Activated CD4-positive, CD25-positive, alpha-beta regulatory T cell treated with anti-CD3 and anti-CD28 coated beads, Interleukin-2, amount 50 U/mL, for 16 hours (primary cell): ENCODE data around the gene HSPA2.
"Not testable (repeated sequence)": the region's sequence is repeated elsewhere in the genome, so short reads cannot be mapped to it uniquely, and the experiment has no call there.

ENCODE experiments used
- DNase-seq: peaks from one replicate; pipeline ENCODE4 v3.0.0-alpha.2; 2020; ENCODE audit warnings: low read depth, low spot score

HSPA2 gene

DNA sequence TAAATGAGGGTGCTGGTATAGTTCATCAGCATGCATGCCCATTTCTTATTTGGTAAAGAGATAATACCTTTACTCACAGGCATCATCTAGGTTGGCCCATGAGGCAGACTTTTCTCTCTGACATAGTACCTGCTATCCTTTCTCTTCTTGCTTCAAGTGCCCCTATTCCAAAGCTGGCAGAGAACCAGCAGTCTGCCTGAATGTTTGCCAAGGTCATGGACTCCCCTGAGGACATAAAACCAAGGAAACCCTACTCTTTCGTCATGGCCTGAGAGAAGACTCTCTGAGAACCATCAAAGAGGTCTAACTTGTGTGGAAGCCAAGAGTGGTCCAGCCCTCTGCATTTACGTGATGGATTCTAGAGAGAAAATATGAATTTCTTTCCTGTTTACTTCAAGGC is 21.1 kb downstream of the HSPA2 start:
- no peak for DNase-seq

DNA sequence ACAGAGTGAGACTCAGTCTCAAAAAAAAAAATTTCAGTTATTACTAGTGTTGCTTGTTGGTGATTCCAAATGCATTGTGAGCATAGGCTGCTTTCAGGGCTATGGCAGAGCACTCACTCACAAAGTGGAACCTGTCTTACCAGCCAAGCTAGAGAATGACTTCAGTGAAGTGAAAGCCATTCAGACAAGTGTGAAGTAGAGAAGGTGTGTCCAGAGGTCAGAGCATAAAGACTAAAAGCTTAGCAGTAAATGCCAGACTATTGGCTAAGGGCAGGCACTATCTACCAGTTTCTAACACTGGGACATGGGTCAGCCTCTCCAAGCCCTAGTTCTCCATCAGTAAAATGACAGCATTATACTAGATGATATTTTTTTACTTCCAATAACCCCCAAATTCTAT is 21.9 kb downstream of the HSPA2 start:
- no peak for DNase-seq

DNA sequence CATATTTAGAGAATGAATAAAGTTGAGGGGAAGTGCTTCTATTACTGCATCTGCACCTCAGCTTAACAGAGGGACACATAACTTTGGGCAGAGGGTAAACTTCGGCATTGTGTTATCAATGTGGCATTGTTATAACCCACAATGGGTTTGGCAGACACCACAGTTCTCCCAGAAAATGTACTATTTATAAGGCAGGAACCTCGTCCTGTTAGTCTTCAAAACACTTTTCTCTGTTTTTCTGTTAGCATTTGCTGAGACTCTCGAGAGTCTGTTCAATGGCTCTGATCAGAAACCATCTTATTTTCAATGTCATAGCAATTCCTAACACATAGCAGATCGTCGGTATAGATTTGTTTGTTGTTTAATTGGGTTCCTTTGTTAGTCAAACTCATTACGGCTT is 23.2 kb downstream of the HSPA2 start:
- DNase-seq: no peak

DNA sequence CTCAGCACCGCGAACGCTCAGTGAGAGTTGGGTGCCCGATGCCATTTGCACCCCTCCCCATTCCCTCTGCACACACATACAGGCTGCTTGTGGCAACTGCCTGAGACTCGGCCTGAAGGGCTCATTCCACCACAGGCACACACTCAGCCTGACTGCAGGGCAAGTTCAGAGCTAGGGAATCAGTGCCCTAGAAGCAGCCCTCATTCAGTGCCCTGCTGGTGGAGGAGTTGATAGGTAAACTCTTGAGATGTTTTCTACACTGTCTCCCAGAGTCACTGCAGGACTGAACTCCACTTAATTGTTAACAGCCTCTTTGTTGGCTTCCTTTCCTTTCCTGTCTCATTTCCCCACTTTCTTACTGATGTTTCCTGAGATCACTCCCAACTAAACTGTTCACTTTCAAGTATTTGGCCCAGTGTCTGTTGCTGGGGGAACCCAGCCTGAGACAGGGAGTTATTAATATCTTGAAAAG is 26.1 kb downstream of the HSPA2 start:
- DNase-seq: no peak

DNA sequence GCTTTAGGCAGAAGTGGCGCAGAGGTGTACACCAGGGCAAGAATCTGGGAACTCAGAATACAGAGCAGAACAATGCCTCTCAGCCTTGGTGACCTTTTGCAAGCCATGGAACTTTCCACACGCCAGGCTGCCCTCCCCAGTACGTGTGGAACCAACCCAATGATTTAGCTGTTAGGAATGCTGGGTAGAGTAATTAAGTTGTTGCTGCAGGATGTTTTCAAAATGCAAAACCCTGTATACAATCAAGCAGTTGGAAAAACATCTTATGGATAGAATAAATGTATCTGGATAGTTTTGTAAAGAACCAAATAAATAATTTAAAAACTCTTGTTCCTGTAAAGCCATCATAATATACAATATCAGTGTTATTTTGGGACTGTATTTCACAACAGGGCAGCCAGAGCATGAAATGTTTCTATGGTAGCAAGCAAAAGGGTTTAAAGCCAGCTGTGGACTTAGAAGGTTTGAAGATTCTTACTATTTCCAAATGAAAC is 28.6 kb downstream of the HSPA2 start:
- DNase-seq: no peak

DNA sequence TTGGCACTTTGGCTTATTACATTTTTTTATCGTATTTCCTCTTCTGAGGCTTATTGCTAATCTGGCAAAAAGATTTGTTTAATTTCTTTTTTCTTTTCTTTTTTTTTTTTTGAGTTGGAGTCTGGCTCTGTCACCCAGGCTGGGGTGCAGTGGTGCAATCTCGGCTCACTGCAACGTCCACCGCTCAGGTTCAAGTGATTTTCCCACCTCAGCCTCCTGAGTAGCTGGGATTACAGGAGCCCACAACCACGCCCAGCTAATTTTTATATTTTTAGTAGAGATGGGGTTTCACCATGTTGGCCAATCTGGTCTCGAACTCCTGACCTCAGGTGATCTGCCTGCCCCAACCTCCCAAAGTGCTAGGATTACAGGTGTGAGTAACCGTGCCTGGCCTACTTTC is 29.1 kb downstream of the HSPA2 start:
- DNase-seq: not testable (repeated sequence)

DNA sequence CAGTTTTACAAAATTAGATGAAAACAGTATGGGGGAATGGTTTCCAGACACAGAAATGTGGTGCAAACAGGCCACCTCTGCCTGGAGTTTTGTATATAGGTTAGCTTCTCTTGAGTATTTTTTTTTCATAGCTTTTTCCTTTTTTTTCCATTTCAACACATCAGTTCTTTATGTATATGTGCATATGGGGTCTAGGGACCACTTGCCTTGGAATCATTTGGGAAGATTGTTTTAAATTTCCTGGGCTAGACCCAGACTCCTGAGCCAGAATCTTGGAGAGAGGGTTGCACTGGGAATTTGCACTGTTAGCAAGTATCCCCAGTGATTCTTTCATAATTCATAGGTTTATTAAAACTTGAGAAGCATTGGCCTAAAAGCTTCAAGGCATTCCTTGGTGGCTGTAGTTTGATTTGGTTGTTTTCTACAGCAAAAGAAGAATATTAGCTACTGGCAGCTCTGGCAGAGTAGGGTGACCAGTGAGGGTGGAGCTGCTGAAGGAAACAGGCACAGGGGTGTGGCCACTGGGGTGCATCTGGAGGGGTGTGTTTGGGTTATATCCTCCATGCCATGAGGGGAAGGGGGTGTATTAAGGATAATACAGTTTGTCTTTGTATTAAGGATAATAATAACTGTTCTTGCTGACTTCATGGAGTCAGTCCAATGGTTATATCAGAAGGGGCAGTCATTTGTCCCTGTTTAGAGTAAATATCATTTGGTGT is 32.0 kb downstream of the HSPA2 start:
- DNase-seq: no peak

DNA sequence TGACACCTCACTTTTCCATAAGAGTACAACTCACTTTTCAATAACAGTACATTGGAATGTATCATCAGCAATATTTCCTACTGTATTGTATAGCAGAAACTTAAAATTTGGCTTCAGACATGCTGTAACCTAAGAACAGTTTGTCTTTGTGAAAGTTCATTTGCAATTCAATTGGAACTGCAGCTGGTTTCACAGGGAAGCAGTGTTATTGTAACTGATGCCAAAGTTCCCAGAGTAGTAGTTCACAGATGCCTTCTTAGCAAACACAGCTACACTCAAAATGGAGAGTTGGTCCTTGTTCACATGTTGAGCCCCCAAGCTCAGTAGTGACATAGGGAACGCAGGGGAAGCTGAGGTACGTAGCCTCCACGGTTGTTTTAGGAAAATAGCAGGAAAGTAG is 32.6 kb downstream of the HSPA2 start:
- no peak for DNase-seq

DNA sequence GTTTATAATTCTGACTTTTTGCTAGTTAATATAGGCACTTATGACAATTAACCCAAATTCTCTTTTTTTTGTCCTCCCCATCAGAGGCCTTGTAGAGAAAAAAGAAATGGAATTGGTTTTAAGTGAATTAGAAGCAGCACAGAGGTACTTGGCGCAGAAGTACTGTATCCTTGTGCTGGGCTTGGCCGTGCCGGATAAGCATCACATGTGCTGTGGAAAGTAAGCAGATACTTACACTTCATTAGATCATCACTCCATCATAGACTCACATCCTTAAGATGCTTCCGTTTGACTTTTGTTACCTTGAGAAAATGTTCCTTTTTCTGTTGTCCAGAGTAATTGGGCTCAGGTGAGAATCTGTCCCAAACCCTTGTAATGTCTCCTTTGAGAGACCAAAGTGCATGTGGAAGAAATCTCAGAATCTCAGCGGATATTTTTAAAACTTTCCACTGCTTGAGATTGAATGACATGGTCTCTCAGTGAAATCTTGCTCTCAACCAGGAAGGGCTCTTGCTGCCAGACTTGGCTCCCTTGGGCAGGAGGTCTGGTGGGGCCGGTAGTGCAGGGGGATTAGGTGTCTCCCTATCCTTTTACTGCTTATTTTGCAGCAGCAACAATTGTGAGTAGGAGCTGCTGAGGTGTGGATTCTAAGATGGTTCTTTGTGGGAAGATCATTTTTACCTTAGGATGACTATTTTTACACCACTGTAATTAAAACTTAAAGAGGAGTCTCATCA is 34.0 kb downstream of the HSPA2 start:
- no peak for DNase-seq

DNA sequence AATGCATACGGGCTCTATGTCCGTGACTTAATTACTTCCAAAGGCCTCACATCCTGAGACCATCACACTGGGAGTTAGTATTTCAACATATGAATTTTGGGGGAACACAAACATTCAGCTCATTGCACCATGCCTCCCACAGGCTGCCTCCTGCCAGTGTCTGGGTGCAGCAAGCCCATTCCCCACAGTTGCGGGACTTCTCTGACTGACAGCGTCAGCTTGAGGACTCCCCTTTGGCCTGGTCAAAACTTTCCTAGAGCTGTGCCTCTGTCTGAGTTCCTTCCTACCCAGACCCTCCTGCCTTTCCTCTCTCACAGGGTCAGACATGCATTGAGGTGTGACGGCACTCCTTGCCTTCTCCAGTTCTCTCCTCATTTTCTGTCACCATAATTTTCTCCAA is 36.7 kb downstream of the HSPA2 start:
- DNase-seq: no peak

DNA sequence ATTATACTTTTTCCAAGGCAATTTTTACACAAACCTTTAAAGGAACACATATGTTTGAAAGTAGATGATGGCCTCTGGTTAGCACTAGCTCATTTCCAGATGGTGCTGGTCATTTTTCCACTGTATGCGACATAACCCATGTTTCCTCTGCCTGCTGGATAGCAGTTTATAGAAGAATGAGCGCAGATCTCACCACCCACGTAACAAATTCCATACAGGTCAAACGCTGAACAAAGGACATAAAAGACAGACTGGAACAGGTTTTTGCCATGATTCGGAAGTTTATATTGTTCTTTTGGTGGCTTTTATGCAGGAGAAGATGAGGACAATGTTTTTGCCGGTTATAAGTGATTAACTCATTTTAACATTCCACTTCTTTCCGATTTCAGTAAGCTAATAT is 39.9 kb downstream of the HSPA2 start:
- DNase-seq: no peak

DNA sequence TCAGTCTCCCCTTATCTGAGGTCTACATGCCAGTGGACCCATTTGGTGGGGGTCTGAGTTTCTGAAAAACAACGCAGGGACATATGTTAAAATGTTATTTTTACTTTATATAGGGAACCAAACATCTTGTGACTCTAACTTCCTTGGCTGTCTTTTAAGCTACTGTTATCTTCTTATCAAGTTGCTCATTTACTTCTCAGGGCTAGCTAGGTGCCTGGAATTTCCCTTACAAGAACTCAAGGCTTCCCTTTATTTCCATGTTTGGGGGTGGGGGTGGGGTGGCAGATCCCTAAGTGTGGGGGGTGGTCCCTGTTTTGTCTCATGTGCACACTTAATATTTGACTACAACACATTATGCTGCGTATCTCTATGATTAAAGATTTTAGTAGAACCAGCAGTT is 40.8 kb downstream of the HSPA2 start:
- no peak for DNase-seq

DNA sequence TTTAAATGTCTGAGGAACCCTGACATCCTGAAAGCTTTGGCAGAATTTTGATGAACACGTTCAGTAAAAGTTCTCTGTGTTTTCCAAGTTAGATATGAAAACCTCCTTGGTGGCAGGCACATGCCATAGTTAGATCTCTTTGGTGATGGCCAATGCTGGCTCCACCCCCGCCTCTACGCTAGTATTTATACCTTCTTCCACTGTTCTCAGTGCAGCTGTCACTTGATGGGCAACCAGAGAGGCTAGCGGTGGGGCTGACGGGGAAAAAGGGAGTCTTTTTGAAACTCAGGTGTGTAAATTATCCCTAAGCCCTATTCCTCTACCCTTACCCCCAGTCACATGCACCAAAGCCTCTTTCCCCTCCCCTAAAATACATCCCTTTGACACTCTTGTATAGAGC is 41.3 kb downstream of the HSPA2 start:
- DNase-seq: no peak

DNA sequence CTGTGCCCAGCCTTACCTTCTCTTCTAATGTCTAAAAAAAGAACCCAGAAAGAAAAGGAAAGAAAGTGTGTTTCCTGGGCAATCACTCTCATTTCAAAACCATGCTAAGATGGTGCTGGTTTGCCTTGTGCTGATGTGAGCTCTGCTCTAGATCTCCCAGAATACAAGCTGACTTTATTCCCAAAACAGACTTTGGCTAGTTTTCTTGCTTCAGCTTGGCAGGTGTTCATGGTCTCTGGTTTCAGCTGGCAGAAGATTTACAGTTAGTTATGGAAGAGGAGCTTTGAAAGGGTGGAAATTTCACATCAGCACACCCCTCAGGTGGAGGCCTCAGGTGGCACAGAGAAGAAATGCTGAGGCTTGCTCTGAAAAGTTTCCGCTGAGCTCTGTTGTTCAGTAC is 43.6 kb downstream of the HSPA2 start:
- DNase-seq: no peak

DNA sequence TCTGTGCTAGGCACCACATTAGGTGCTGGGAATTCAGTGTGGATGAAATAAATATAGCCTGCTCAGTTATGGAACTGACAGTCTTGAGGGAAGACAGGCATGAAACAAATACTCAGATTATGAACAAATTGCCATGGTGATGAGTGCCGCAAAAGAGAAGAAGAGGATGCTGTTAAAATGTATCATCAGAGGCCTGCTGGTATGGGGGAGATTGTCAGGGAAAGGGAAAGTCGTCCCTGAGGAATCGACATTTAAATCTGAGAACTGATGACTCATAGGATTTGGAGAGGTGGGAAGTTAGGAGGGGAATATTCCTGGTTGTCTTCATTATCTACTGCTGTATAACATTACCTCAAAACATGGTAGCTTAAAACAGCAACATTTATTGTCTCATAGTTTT is 51.3 kb downstream of the HSPA2 start:
- no peak for DNase-seq
